OCI-LY7 (cell line): ENCODE results near the gene PTPRT.

ENCODE experiments used
- EZH2phosphoT487 ChIP-seq: fragments of 200-600 bp; sonication (generic); IDR thresholded peaks from 2 replicates; pipeline ENCODE4 v1.6.1; 2018; ENCODE audit warnings: low read depth, borderline replicate concordance, mild to moderate bottlenecking, mixed run types, antibody characterized with exemption, low read length, moderate library complexity, mixed read lengths
- TF ChIP-seq, protein P1 (sequence below): fragments of 200-600 bp; sonication (generic); conservative IDR thresholded peaks from 2 replicates; pipeline ENCODE4 v1.5.1; 2014; ENCODE audit warnings: mild to moderate bottlenecking, antibody characterized with exemption, low read length, moderate library complexity, mixed read lengths

DNA sequence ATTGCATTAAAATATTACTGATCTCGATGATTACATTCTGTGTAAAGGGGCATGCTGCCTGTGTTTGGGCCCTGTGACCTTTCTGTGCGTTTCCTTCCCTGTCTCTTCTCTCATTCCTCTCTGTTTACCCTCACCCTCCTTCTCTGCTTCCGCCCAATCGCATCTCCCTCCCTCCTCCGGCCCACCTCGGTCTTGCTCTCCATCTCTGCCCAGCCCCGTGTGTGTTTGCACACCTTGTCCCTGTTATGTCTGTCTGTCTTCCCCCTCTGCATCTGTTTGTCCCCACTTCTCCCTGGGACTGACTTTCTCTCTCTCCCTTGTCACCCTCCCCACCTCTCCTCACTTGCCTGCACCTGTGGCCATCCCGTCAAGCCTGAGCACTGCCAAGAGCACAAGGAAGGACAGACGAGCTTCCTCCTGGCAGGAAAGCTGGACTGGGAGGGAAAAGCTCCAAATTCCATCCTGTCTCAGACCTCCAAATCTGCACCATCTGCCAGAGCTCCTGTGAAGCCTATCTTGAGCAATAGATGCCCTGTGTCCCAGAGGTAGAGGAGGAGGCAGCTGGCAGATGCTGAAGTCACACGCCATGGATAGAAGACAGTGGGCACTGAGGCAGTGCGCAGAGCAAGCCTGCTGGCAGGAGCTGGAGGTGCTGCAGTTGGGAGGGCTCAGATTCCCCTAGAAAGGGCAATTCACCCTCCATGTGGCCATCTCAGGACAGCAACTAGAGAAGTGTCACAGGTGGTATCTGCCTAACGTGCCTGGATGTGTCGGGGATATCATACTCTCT is 172.3 kb downstream of the PTPRT start:
- TF ChIP-seq, protein P1, sequence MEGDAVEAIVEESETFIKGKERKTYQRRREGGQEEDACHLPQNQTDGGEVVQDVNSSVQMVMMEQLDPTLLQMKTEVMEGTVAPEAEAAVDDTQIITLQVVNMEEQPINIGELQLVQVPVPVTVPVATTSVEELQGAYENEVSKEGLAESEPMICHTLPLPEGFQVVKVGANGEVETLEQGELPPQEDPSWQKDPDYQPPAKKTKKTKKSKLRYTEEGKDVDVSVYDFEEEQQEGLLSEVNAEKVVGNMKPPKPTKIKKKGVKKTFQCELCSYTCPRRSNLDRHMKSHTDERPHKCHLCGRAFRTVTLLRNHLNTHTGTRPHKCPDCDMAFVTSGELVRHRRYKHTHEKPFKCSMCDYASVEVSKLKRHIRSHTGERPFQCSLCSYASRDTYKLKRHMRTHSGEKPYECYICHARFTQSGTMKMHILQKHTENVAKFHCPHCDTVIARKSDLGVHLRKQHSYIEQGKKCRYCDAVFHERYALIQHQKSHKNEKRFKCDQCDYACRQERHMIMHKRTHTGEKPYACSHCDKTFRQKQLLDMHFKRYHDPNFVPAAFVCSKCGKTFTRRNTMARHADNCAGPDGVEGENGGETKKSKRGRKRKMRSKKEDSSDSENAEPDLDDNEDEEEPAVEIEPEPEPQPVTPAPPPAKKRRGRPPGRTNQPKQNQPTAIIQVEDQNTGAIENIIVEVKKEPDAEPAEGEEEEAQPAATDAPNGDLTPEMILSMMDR, result no peak
- no peak for TF ChIP-seq EZH2phosphoT487
